ENCODE measurements around the gene CAPN1.

Gene CAPN1

GRCh38 chr11:65214212-65214845, 32.6 kb downstream of the CAPN1 start:
- Histone ChIP-seq H3K4me1 (ENCODE audit: control insufficient read depth in 5 of 5, insufficient read depth in 5 of 5, low read length in 5 of 5) (peaks cover 0 to 3% (median 1%) of the 10 kb centered on the region in 5 donors), H3K27me3 (ENCODE audit: control insufficient read depth in 5 of 5, insufficient read depth in 4 of 5, low read length in 5 of 5) (peaks cover 0 to 6% (median 0%) of the 10 kb centered on the region in 5 donors), H3K9me3 (ENCODE audit: control insufficient read depth in 5 of 5, low read length in 5 of 5) (no peaks in the 10 kb centered on the region), H3K9ac (ENCODE audit: low read length in 5 of 5) (no peak overlapping the region), H3K36me3 (ENCODE audit: control insufficient read depth in 5 of 5, insufficient read depth in 5 of 5, low read length in 5 of 5) (peaks cover 0 to 29% (median 26%) of the 10 kb centered on the region in 5 donors), H3K27ac (ENCODE audit: low read depth, low read length) (no peak overlapping the region), H3K4me3 (ENCODE audit: low read depth in 1 of 5, low read length in 5 of 5) (no peak overlapping the region)

DNA sequence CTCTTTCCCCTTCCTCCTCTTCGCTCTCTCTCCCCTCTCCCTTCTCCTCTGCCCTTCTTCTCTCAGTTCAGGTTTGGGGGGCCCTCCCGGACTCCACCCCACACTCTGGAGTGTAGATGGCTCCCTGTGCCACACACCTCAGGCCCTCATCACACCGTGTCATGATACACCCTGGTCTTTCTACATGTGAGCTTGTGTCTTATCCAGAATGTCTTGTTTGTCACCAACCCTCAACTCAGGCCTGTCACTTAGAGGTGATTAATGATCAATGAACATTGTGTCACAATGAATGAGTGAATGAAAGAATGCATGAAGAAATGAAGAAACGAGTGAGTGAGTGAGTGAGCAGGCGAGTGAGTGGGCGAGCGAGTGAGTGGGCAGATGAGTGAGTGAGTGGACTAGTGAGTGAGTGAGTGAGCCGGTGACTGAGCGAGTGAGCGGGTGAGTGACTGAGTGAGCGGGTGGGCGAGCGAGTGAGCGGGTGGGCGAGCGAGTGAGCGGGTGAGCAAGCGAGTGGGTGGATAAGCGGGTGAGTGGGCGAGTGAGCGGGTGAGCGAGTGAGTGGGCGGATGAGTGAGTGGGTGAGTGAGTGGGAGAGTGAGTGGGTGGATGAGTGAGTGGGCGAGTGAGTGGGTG, 33.8 kb downstream of the CAPN1 start:
- H3K27me3 ChIP-seq (ENCODE audit: control insufficient read depth in 5 of 5, insufficient read depth in 4 of 5, low read length in 5 of 5) = peaks cover 0 to 6% (median 0%) of the 10 kb centered on the region in 5 donors
- peaks cover 0 to 8% (median 2%) of the 10 kb centered on the region in 5 donors for H3K4me1 ChIP-seq (ENCODE audit: control insufficient read depth in 5 of 5, insufficient read depth in 5 of 5, low read length in 5 of 5)
- no peaks in the 10 kb centered on the region for H3K9me3 ChIP-seq (ENCODE audit: control insufficient read depth in 5 of 5, low read length in 5 of 5)
- H3K27ac ChIP-seq (ENCODE audit: low read depth, low read length) = no peak overlapping the region
- no peak overlapping the region for H3K4me3 ChIP-seq (ENCODE audit: low read depth in 1 of 5, low read length in 5 of 5)
- H3K9ac ChIP-seq (ENCODE audit: low read length in 5 of 5) = no peak overlapping the region
- peaks cover 0 to 16% (median 14%) of the 10 kb centered on the region in 5 donors for H3K36me3 ChIP-seq (ENCODE audit: control insufficient read depth in 5 of 5, insufficient read depth in 5 of 5, low read length in 5 of 5)

DNA sequence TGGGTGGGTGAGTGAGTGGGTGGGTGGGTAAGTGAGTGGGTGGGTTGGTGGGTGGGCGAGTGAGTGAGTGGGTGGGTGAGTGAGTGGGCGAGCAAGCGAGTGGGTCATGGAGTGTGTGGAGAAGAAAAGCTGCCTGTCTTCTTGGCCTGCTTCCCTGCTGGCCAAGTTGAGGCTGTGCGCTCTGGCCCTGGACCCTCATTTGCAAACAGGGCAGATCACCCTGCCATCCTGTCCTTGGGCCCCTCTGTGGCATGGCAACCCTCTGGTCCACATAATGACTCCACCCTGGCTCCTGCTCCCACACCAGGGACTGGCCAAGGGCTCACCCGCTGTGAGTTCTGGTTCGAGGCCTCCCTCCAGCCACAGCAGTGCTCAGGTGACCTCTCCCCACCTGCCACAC, 35.1 kb downstream of the CAPN1 start:
- Histone ChIP-seq H3K4me3 (ENCODE audit: low read depth in 1 of 5, low read length in 5 of 5) (no peak overlapping the region), H3K9me3 (ENCODE audit: control insufficient read depth in 5 of 5, low read length in 5 of 5) (no peaks in the 10 kb centered on the region)

DNA sequence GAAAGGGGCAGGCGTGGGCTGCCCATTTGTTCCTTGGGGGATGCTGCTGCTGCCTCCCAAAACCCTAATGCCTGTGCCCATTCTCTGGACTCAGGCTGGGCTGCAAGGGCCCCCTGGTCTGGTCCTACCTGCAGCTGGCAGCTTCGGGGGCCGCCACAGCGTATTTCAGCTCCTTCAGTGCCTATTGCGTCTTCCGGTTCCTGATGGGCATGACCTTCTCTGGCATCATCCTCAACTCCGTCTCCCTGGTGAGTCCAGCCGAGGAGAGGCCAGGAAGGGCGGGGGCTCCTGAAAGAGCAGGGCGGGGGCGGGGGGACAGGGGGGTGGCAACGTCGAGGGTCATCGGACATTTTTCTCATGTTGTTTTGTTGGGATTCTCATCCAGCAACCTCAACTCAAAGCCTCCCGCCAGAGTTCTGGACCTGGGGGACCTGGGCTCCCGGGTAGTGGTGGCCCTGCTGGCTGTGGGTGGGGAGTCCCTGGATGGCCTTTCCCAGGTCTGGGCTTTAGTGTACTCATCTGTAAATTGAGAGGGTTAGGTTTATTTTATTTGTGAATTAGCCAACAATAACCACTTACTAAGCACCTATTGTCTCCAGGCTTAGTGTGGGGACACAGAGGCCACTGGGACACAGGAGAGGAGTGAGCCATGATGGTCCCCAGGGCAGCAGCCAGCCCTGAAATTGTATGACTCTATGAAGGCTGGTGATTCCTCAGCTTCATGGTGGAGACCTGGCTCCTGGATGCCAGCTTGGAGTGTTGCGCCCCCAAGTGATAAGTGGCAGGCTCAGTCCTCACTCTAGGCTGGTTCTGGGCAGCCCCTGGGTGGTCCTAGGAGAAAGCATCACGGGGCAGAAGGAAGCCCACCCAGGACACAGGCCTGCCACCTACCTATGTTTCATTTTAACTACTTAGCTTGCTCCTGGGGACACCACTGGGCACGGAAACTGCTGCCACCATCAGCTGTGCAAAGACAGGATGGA, 36.0 kb downstream of the CAPN1 start:
- no peak overlapping the region for H3K4me3 ChIP-seq (ENCODE audit: low read depth in 1 of 5, low read length in 5 of 5)
- H3K9me3 ChIP-seq (ENCODE audit: control insufficient read depth in 5 of 5, low read length in 5 of 5) = no peaks in the 10 kb centered on the region
- no peak overlapping the region for H3K27ac ChIP-seq (ENCODE audit: low read depth, low read length)
- H3K36me3 ChIP-seq (ENCODE audit: control insufficient read depth in 5 of 5, insufficient read depth in 5 of 5, low read length in 5 of 5) = no peaks in the 10 kb centered on the region
- H3K27me3 ChIP-seq (ENCODE audit: control insufficient read depth in 5 of 5, insufficient read depth in 4 of 5, low read length in 5 of 5) = peaks cover 0 to 6% (median 0%) of the 10 kb centered on the region in 5 donors
- no peak overlapping the region for H3K9ac ChIP-seq (ENCODE audit: low read length in 5 of 5)
- peaks cover 0 to 14% (median 5%) of the 10 kb centered on the region in 5 donors for H3K4me1 ChIP-seq (ENCODE audit: control insufficient read depth in 5 of 5, insufficient read depth in 5 of 5, low read length in 5 of 5)

More for the DNA sequence above, 35.1 kb downstream of the CAPN1 start:
- no peak overlapping the region for H3K27ac ChIP-seq (ENCODE audit: low read depth, low read length)
- H3K9ac ChIP-seq (ENCODE audit: low read length in 5 of 5) = no peak overlapping the region
- H3K36me3 ChIP-seq (ENCODE audit: control insufficient read depth in 5 of 5, insufficient read depth in 5 of 5, low read length in 5 of 5) = peaks cover 0 to 4% (median 3%) of the 10 kb centered on the region in 5 donors
- peaks cover 0 to 8% (median 2%) of the 10 kb centered on the region in 5 donors for H3K4me1 ChIP-seq (ENCODE audit: control insufficient read depth in 5 of 5, insufficient read depth in 5 of 5, low read length in 5 of 5)
- peaks cover 0 to 6% (median 0%) of the 10 kb centered on the region in 5 donors for H3K27me3 ChIP-seq (ENCODE audit: control insufficient read depth in 5 of 5, insufficient read depth in 4 of 5, low read length in 5 of 5)

DNA sequence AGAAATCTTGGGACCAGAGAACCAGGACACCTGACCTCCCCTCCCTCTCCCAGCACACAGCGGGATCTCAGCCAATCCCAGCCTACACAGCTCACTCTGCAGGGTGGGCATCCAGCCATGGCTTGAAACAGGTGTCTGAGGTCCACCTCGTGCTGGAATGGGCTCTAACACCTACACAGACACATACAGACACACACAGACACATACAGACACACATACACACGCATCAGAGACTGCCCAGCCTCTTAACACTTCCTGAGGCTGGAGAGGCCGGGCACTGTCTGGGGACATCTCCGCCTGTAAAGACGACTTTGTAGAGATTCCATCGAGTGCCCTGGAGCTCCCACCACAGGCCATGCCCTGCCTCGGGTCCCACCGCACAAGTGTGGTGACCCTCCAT, 36.7 kb downstream of the CAPN1 start:
- Histone ChIP-seq H3K36me3 (ENCODE audit: control insufficient read depth in 5 of 5, insufficient read depth in 5 of 5, low read length in 5 of 5) (no peaks in the 10 kb centered on the region), H3K9me3 (ENCODE audit: control insufficient read depth in 5 of 5, low read length in 5 of 5) (no peaks in the 10 kb centered on the region), H3K4me3 (ENCODE audit: low read depth in 1 of 5, low read length in 5 of 5) (no peak overlapping the region), H3K27me3 (ENCODE audit: control insufficient read depth in 5 of 5, insufficient read depth in 4 of 5, low read length in 5 of 5) (peaks cover 0 to 6% (median 0%) of the 10 kb centered on the region in 5 donors), H3K9ac (ENCODE audit: low read length in 5 of 5) (no peak overlapping the region), H3K4me1 (ENCODE audit: control insufficient read depth in 5 of 5, insufficient read depth in 5 of 5, low read length in 5 of 5) (peaks cover 0 to 13% (median 5%) of the 10 kb centered on the region in 5 donors), H3K27ac (ENCODE audit: low read depth, low read length) (no peak overlapping the region)

DNA sequence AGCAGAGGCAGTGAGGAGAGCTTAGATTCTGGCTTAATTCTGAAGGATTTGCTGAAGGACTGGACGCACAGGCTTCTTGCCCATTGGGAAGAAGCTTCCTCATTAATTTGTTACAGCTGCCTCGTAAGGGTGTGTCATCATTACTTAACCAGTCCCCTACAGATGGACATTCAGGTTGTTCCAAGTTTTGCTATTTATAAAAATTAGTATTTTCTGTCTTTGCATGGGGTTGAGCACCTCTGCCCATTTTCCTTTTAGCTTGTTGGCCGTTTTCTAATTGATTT, 38.1 kb downstream of the CAPN1 start:
- Histone ChIP-seq H3K36me3 (ENCODE audit: control insufficient read depth in 5 of 5, insufficient read depth in 5 of 5, low read length in 5 of 5) (no peaks in the 10 kb centered on the region), H3K9ac (ENCODE audit: low read length in 5 of 5) (no peak overlapping the region), H3K9me3 (ENCODE audit: control insufficient read depth in 5 of 5, low read length in 5 of 5) (no peaks in the 10 kb centered on the region), H3K27ac (ENCODE audit: low read depth, low read length) (no peak overlapping the region), H3K4me3 (ENCODE audit: low read depth in 1 of 5, low read length in 5 of 5) (no peak overlapping the region), H3K27me3 (ENCODE audit: control insufficient read depth in 5 of 5, insufficient read depth in 4 of 5, low read length in 5 of 5) (peaks cover 0 to 6% (median 0%) of the 10 kb centered on the region in 5 donors), H3K4me1 (ENCODE audit: control insufficient read depth in 5 of 5, insufficient read depth in 5 of 5, low read length in 5 of 5) (peaks cover 0 to 13% (median 6%) of the 10 kb centered on the region in 5 donors)

GRCh38 chr11:65221026-65221425, 39.3 kb downstream of the CAPN1 start:
- H3K9me3 ChIP-seq (ENCODE audit: control insufficient read depth in 5 of 5, low read length in 5 of 5) = no peaks in the 10 kb centered on the region
- H3K27me3 ChIP-seq (ENCODE audit: control insufficient read depth in 5 of 5, insufficient read depth in 4 of 5, low read length in 5 of 5) = peaks cover 0 to 6% (median 0%) of the 10 kb centered on the region in 5 donors
- H3K27ac ChIP-seq (ENCODE audit: low read depth, low read length) = no peak overlapping the region

DNA sequence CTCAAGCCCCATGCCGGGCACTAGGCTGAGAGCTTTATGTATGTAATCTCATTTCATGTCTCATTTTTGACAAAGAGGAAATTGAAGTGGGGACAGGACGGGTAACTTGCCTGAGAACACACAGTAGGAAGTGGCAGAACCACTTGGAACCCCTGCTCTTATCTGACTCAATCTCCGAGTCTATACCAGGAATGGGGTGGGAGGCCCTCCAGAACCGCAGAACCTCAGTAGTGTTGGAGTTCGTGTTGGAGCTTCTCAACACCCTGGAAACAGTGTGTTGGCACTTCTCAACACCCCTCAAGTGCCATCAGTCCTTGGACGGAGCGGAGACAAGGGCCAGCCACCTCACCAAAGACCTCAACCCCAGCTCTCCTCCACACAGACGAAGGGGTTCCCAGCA, 41.3 kb downstream of the CAPN1 start:
- Histone ChIP-seq H3K4me3 (ENCODE audit: low read depth in 1 of 5, low read length in 5 of 5) (no peak overlapping the region), H3K27me3 (ENCODE audit: control insufficient read depth in 5 of 5, insufficient read depth in 4 of 5, low read length in 5 of 5) (peaks cover 0 to 3% (median 0%) of the 10 kb centered on the region in 5 donors), H3K9ac (ENCODE audit: low read length in 5 of 5) (no peak overlapping the region), H3K27ac (ENCODE audit: low read depth, low read length) (no peak overlapping the region), H3K36me3 (ENCODE audit: control insufficient read depth in 5 of 5, insufficient read depth in 5 of 5, low read length in 5 of 5) (no peaks in the 10 kb centered on the region), H3K4me1 (ENCODE audit: control insufficient read depth in 5 of 5, insufficient read depth in 5 of 5, low read length in 5 of 5) (peaks cover 0 to 28% (median 21%) of the 10 kb centered on the region in 5 donors), H3K9me3 (ENCODE audit: control insufficient read depth in 5 of 5, low read length in 5 of 5) (no peaks in the 10 kb centered on the region)

More at GRCh38 chr11:65221026-65221425, 39.3 kb downstream of the CAPN1 start:
- Histone ChIP-seq H3K9ac (ENCODE audit: low read length in 5 of 5) (no peak overlapping the region), H3K4me3 (ENCODE audit: low read depth in 1 of 5, low read length in 5 of 5) (no peak overlapping the region), H3K4me1 (ENCODE audit: control insufficient read depth in 5 of 5, insufficient read depth in 5 of 5, low read length in 5 of 5) (peaks cover 0 to 25% (median 18%) of the 10 kb centered on the region in 5 donors), H3K36me3 (ENCODE audit: control insufficient read depth in 5 of 5, insufficient read depth in 5 of 5, low read length in 5 of 5) (no peaks in the 10 kb centered on the region)

DNA sequence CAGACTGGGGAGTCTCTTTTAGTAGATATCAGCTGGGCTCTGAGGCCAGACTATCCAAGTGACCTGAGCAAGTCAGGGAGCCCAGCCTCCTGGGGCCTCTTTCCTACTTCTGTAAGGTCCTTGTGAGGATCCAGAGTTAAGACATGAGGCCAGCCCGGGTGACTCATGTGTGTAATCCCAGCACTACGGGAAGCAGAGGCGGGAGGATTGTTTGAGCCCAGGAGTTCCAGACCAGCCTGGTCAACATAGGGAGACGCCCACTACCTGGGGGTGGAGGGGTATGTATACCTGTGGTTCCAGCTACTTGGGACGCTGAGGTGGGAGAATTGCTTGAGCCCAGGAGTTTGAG, 43.2 kb downstream of the CAPN1 start:
- Histone ChIP-seq H3K36me3 (ENCODE audit: control insufficient read depth in 5 of 5, insufficient read depth in 5 of 5, low read length in 5 of 5) (no peaks in the 10 kb centered on the region), H3K27ac (ENCODE audit: low read depth, low read length) (no peak overlapping the region), H3K4me1 (ENCODE audit: control insufficient read depth in 5 of 5, insufficient read depth in 5 of 5, low read length in 5 of 5) (peaks cover 0 to 24% (median 16%) of the 10 kb centered on the region in 5 donors), H3K4me3 (ENCODE audit: low read depth in 1 of 5, low read length in 5 of 5) (peak overlapping the region in 1 of 5 donors; percentile 67), H3K9ac (ENCODE audit: low read length in 5 of 5) (peak overlapping the region in 1 of 5 donors; percentile 72), H3K27me3 (ENCODE audit: control insufficient read depth in 5 of 5, insufficient read depth in 4 of 5, low read length in 5 of 5) (no peaks in the 10 kb centered on the region), H3K9me3 (ENCODE audit: control insufficient read depth in 5 of 5, low read length in 5 of 5) (no peaks in the 10 kb centered on the region)
